B cell (primary cell): Measurements from ENCODE around the gene PTPRE. TPM values are rescaled to one million over a fixed set of nuclear protein-coding genes. Genes with fewer than 3 reads are reported as not detected.

Experiments used
- ATAC-seq: fragments of 200-7000 bp; cut with Tn5 transposase; one replicate; pipeline ENCODE4 v1.10.0; 2021; ENCODE audit warnings: low read depth, mild to moderate bottlenecking, moderate number of reproducible peaks, moderate library complexity
- CTCF ChIA-PET: fragments of 350-600 bp; sonication (Branson Sonifier 250); formaldehyde crosslinking; loops from one replicate; lab custom pipeline; 2021; ENCODE audit warnings: antibody characterized with exemption, inconsistent platforms; lab: Charles Lee
- POLR2A ChIA-PET: fragments of 350-600 bp; sonication (Branson Sonifier 250); formaldehyde crosslinking; loops from one replicate; lab custom pipeline; 2021; ENCODE audit warnings: antibody characterized with exemption; lab: Charles Lee
- DNase-seq: peaks from one replicate; pipeline ENCODE4 v3.0.0; 2013
- H2AFZ ChIP-seq: 2 replicates; pipeline ENCODE4 v1.6.1; 2012; ENCODE audit warnings: mild to moderate bottlenecking, low read depth, low read length; ENCODE audit not compliant: insufficient read depth, poor library complexity, severe bottlenecking
- H3K27ac ChIP-seq, 2 donors: 1 replicate in 1 of 2; 2 replicates in 1 of 2; pipeline ENCODE4 v1.5.1; 2012 to 2013; ENCODE audit warnings: low read length in 2 of 2, mild to moderate bottlenecking in 2 of 2, moderate library complexity in 1 of 2
- H3K27me3 ChIP-seq, 4 experiments: fragments of 200-600 bp in 1 of 4; sonication (generic) in 1 of 4; replicated peaks in 1 of 4; 1 replicate in 2 of 4; 2 replicates in 2 of 4; pipeline versions ENCODE4 v1.6.1 to v1.7.0; 2013 to 2016; ENCODE audit warnings: low read length in 3 of 4, mild to moderate bottlenecking in 2 of 4, mixed read lengths in 1 of 4, moderate library complexity in 1 of 4; ENCODE audit not compliant: insufficient read depth in 4 of 4, control insufficient read depth in 3 of 4; ENCODE audit errors: control extremely low read depth in 1 of 4
- H3K36me3 ChIP-seq, 2 experiments: replicated peaks in 1 of 2; 1 replicate in 1 of 2; 2 replicates in 1 of 2; pipeline versions ENCODE4 v1.6.1 to v1.7.1; 2013; ENCODE audit warnings: low read length in 1 of 2; ENCODE audit not compliant: insufficient read depth in 2 of 2, control insufficient read depth in 1 of 2; ENCODE audit errors: control extremely low read depth in 1 of 2, extremely low read depth in 1 of 2
- H3K4me1 ChIP-seq, 2 donors: fragments of 200-600 bp in 1 of 2; sonication (generic) in 1 of 2; 1 replicate in 1 of 2; 2 replicates in 1 of 2; pipeline versions ENCODE4 v1.5.1 to v1.6.1; 2013 to 2017; ENCODE audit warnings: low read length in 2 of 2; ENCODE audit not compliant: control insufficient read depth in 2 of 2, insufficient read depth in 2 of 2
- H3K4me2 ChIP-seq: replicated peaks from 2 replicates; pipeline ENCODE3; 2012; ENCODE audit warnings: mild to moderate bottlenecking, low read depth, low read length; ENCODE audit not compliant: poor library complexity, severe bottlenecking
- H3K4me3 ChIP-seq, 5 experiments: fragments of 200-600 bp in 1 of 5; sonication (generic) in 1 of 5; 1 replicate in 3 of 5; 2 replicates in 2 of 5; pipeline versions ENCODE4 v1.5.1 to v1.7.0; 2011 to 2016; ENCODE audit warnings: low read length in 4 of 5, mild to moderate bottlenecking in 4 of 5, low read depth in 2 of 5, control low read depth in 1 of 5, moderate library complexity in 1 of 5; ENCODE audit not compliant: insufficient read depth in 1 of 5; ENCODE audit errors: control extremely low read depth in 1 of 5, extremely low read depth in 1 of 5
- H3K79me2 ChIP-seq: fragments of 200-600 bp; sonication (generic); one replicate; pipeline ENCODE4 v1.6.0; 2016; ENCODE audit warnings: low read length; ENCODE audit not compliant: control insufficient read depth, insufficient read depth
- H3K9ac ChIP-seq: fragments of 200-600 bp; sonication (generic); 2 replicates; pipeline ENCODE4 v1.6.1; 2017; ENCODE audit warnings: mild to moderate bottlenecking, low read length, moderate library complexity
- H3K9me3 ChIP-seq, 3 donors: one replicate each; pipeline versions ENCODE4 v1.6.1 to v1.7.1; 2013; ENCODE audit warnings: low read length in 2 of 3; ENCODE audit not compliant: control insufficient read depth in 2 of 3, insufficient read depth in 1 of 3; ENCODE audit errors: control extremely low read depth in 1 of 3
- H4K20me1 ChIP-seq: 2 replicates; pipeline ENCODE4 v1.6.0; 2012; ENCODE audit warnings: mild to moderate bottlenecking, low read length; ENCODE audit not compliant: insufficient read depth, control insufficient read depth, poor library complexity, severe bottlenecking
- H3K27ac Mint-ChIP-seq: one replicate; pipeline ENCODE4 v1.8.0; 2021; ENCODE audit warnings: mixed read lengths
- H3K27me3 Mint-ChIP-seq: one replicate; pipeline ENCODE4 v1.8.0; 2021; ENCODE audit warnings: mixed read lengths
- H3K4me1 Mint-ChIP-seq: one replicate; pipeline ENCODE4 v1.8.0; 2021; ENCODE audit warnings: mixed read lengths
- H3K4me3 Mint-ChIP-seq: one replicate; pipeline ENCODE4 v1.8.0; 2021; ENCODE audit warnings: mixed read lengths
- H3K9me3 Mint-ChIP-seq: one replicate; pipeline ENCODE4 v1.8.0; 2022; ENCODE audit warnings: mixed read lengths; ENCODE audit not compliant: insufficient read depth
- CTCF ChIP-seq: fragments of 200-600 bp; IDR thresholded peaks from one replicate; pipeline ENCODE4 v1.8.0; 2022; ENCODE audit warnings: antibody characterized with exemption, mild to moderate bottlenecking
- EZH2 ChIP-seq: IDR thresholded peaks from 2 replicates; pipeline ENCODE4 v1.6.1; 2012; ENCODE audit warnings: borderline replicate concordance, low read depth, mild to moderate bottlenecking, moderate library complexity, low read length; ENCODE audit not compliant: insufficient read depth, poor library complexity, severe bottlenecking
- WGBS: methylation state at CpG from one replicate; pipeline ENCODE4 v1.1.5; 2013; ENCODE audit warnings: missing lambda C conversion rate; ENCODE audit not compliant: insufficient coverage; 5-methylcytosine and 5-hydroxymethylcytosine counted together
- intact Hi-C: fragments of 100-400 bp; cut with micrococcal nuclease; formaldehyde crosslinking; loops from one replicate; pipeline ENCODE4 v1.10.0; 2022
- polyA plus RNA-seq: library from polyadenylated mRNA; depleted of rRNA; stranded (reverse); fragments of >200 nt; gene quantifications from 2 replicates; pipeline ENCODE4 v1.2.3, GENCODE V29; 2012
- total RNA-seq, 2 donors: library from RNA; stranded (reverse); fragments of 120-200 nt in 1 of 2; gene quantifications; 1 replicate in 1 of 2; 2 replicates in 1 of 2; pipeline versions ENCODE4 v1.2.3 to v1.2.4, GENCODE V29; 2013 to 2022

PTPRE gene
- total and polyA plus RNA-seq, 2 donors (not counting 1 experiment from before 2014, with no cell fraction given): 6.6 to 32.7 TPM

GRCh38 chr10:127952575-127952869 is 45.6 kb downstream of the PTPRE start:
- intact Hi-C loops: no loop called here
- Histone ChIP-seq H3K9ac (no peak overlapping the region), H2AFZ (no peak overlapping the region), H3K4me2 (no peak overlapping the region), H3K4me3 (no peak overlapping the region), H3K4me1 (no peaks in the 10 kb centered on the region), H3K79me2 (no peaks in the 10 kb centered on the region), H3K9me3 (peaks cover 0 to 3% (median 0%) of the 10 kb centered on the region in 3 donors), H4K20me1 (no peaks in the 10 kb centered on the region), H3K27me3 (no peaks in the 10 kb centered on the region), H3K27ac (no peak overlapping the region), H3K36me3 (no peaks in the 10 kb centered on the region)
- Mint-ChIP-seq H3K4me3 (no peak overlapping the region), H3K27me3 (peaks cover 3% of the 10 kb centered on the region), H3K27ac (no peak overlapping the region), H3K9me3 (peaks cover 2% of the 10 kb centered on the region), H3K4me1 (no peaks in the 10 kb centered on the region)
- no CpG with 5 or more reads among the region's 2 CpGs for WGBS
- ATAC-seq (no peak), DNase-seq (no peak)
- CTCF ChIA-PET: no interaction called here
- TF ChIP-seq EZH2 (no peak), CTCF (no peak)
- POLR2A ChIA-PET: no interaction called here

- POLR2A ChIA-PET: no interaction called here
- Histone ChIP-seq H4K20me1 (no peaks in the 10 kb centered on the region), H3K79me2 (no peaks in the 10 kb centered on the region), H3K4me3 (no peak overlapping the region), H3K4me1 (no peaks in the 10 kb centered on the region), H2AFZ (no peak overlapping the region), H3K4me2 (no peak overlapping the region), H3K9me3 (peaks cover 0 to 3% (median 0%) of the 10 kb centered on the region in 3 donors), H3K27ac (no peak overlapping the region), H3K9ac (no peak overlapping the region), H3K27me3 (no peaks in the 10 kb centered on the region), H3K36me3 (no peaks in the 10 kb centered on the region)
- no peak for ATAC-seq
- H3K27me3 Mint-ChIP-seq: peaks cover 3% of the 10 kb centered on the region
- no peaks in the 10 kb centered on the region for H3K4me1 Mint-ChIP-seq
- DNase-seq: no peak
- CTCF ChIA-PET: no interaction called here
- peaks cover 2% of the 10 kb centered on the region for H3K9me3 Mint-ChIP-seq
- no peak overlapping the region for H3K27ac Mint-ChIP-seq
- WGBS: 94% methylated on average over 3 of the region's 4 CpGs
- no peak for TF ChIP-seq EZH2
- no peak for TF ChIP-seq CTCF
- intact Hi-C loops: no loop called here
- no peak overlapping the region for H3K4me3 Mint-ChIP-seq
Observed at GRCh38 chr10:127952918-127953317, 46.0 kb downstream of the PTPRE start.
